ENCODE data around the gene RIPPLY3. TPM values are rescaled to one million over a fixed set of nuclear protein-coding genes. Genes with fewer than 3 reads are reported as not detected.

The RIPPLY3 gene
- total and polyA plus RNA-seq, 2 donors (not counting 3 experiments of a cell fraction or from before 2014, with no cell fraction given) = 0.03 TPM; not detected in 1

GRCh38 chr21:36981977-36982700 lies 24.4 kb upstream of the RIPPLY3 start:
- H3K9me3 ChIP-seq (replicated peaks; ENCODE audit: control insufficient read depth, insufficient read depth, low read length) = no peaks in the 10 kb centered on the region
- no TSS peak for BruUV-seq (replicated peaks)
- no peak overlapping the region for H2AFZ ChIP-seq (ENCODE audit: low read depth, low read length)
- H3K36me3 ChIP-seq (ENCODE audit: control insufficient read depth in 2 of 2, extremely low read depth in 1 of 2, insufficient read depth in 2 of 2, low read length in 2 of 2) = no peaks in the 10 kb centered on the region
- peaks cover 14% of the 10 kb centered on the region for H3K4me1 ChIP-seq (ENCODE audit: control insufficient read depth, extremely low read depth, insufficient read depth, low read length)
- no peak overlapping the region for H3K4me2 ChIP-seq (ENCODE audit: insufficient read depth, low read length)
- H4K20me1 ChIP-seq (replicated peaks; ENCODE audit: control insufficient read depth, extremely low read depth, insufficient read depth, low read length) = no peaks in the 10 kb centered on the region
- FAIRE-seq (no peak), DNase-seq (ENCODE audit: low read depth, low spot score) (no peak)
- no peaks in the 10 kb centered on the region for H3K79me2 ChIP-seq (ENCODE audit: control insufficient read depth, insufficient read depth, low read length)
- POLR2A ChIA-PET = no interaction called here
- intact Hi-C loops (cut with micrococcal nuclease) = loop anchor here (10.0 kb wide), 1 partner anchor 393 kb away; no protein-coding TSS in a partner anchor
- H3K9me1 ChIP-seq (replicated peaks; ENCODE audit: control insufficient read depth, extremely low read depth, insufficient read depth, low read length) = no peaks in the 10 kb centered on the region
- no peaks in the 10 kb centered on the region for H3K27me3 ChIP-seq (ENCODE audit: control insufficient read depth in 2 of 2, insufficient read depth in 2 of 2, low read length in 2 of 2)
- no peak overlapping the region for H3K4me3 ChIP-seq (replicated peaks in 1 of 3; ENCODE audit: insufficient read depth in 1 of 3, low read depth in 1 of 3, low read length in 3 of 3)
- CTCF ChIA-PET = interaction anchor here (1.5 kb wide), 1 partner anchor 28 kb away, joined by 5 read pairs; no protein-coding TSS in a partner anchor
- TF ChIP-seq POLR2AphosphoS5 (IDR thresholded peaks at IDR 0.05; ENCODE audit: insufficient read depth, low read depth, low read length) (no peak), CTCF (IDR thresholded peaks at IDR 0.05; ENCODE audit: extremely low read depth in 1 of 2, insufficient read depth in 1 of 2, low read depth in 1 of 2, low read length in 2 of 2) (no peak), JUN (IDR thresholded peaks at IDR 0.05; ENCODE audit: borderline replicate concordance, insufficient read depth, insufficient read length, low read depth) (no peak), POLR2A (IDR thresholded peaks at IDR 0.05; ENCODE audit: low read depth, low read length) (no peak), MAX (IDR thresholded peaks at IDR 0.05; ENCODE audit: insufficient read depth, insufficient read length) (no peak), EZH2 (IDR thresholded peaks at IDR 0.05; ENCODE audit: borderline replicate concordance, low read depth, low read length, severe bottlenecking) (no peak), GATA2 (IDR thresholded peaks at IDR 0.05; ENCODE audit: insufficient read depth, insufficient read length, low read depth, low read length) (no peak), MYC (IDR thresholded peaks at IDR 0.05; ENCODE audit: low read depth, low read length) (no peak), FOS (IDR thresholded peaks at IDR 0.05; ENCODE audit: borderline replicate concordance, insufficient read depth, low read length) (no peak)
- dilution Hi-C loops (cut with MboI; ENCODE audit: extremely low pct_ligation_motif_present, low sequenced_read_pairs) = no loop called here
- no peak overlapping the region for H3K9ac ChIP-seq (replicated peaks; ENCODE audit: extremely low read depth, insufficient read depth, low read length)
- H3K27ac ChIP-seq (ENCODE audit: insufficient read depth, low read depth, low read length) = no peak overlapping the region
